Activated gamma-delta T cell treated with anti-CD3 and anti-CD28 coated beads, Interleukin-2, amount 50 U/mL, for 16 hours (primary cell): ENCODE results near the gene GAL3ST3.
"Not testable (repeated sequence)": the region's sequence is repeated elsewhere in the genome, so short reads cannot be mapped to it uniquely, and the experiment has no call there.

ENCODE experiments used
- DNase-seq: peaks from one replicate; pipeline ENCODE4 v3.0.0-alpha.2; 2020; ENCODE audit warnings: low read depth

GAL3ST3 gene

GRCh38 chr11:66044757-66045156, 4.2 kb downstream of the GAL3ST3 start:
- no peak for DNase-seq

GRCh38 chr11:66042996-66043906, 5.7 kb downstream of the GAL3ST3 start:
- DNase-seq = no peak

- DNase-seq = no peak
Measured at GRCh38 chr11:66042227-66042995, 6.5 kb downstream of the GAL3ST3 start.

- no peak for DNase-seq
Measured at GRCh38 chr11:66039765-66040164, 9.2 kb downstream of the GAL3ST3 start.

- no peak for DNase-seq
Measured at GRCh38 chr11:66037327-66037726, 11.6 kb downstream of the GAL3ST3 start.

- DNase-seq = no peak
Measured at GRCh38 chr11:66036334-66036710, 12.6 kb downstream of the GAL3ST3 start.

GRCh38 chr11:66035653-66036333, 13.2 kb downstream of the GAL3ST3 start:
- no peak for DNase-seq

GRCh38 chr11:66032957-66033735, 15.8 kb downstream of the GAL3ST3 start:
- no peak for DNase-seq

GRCh38 chr11:66026017-66026529, 22.9 kb downstream of the GAL3ST3 start, which contains the start of gene CATSPER1:
Gene CATSPER1, minus strand, starts transcription at chr11:66026479. Its CDS starts 100 bp downstream, at chr11:66026379.
- no peak for DNase-seq

- DNase-seq = not testable (repeated sequence)
Measured at GRCh38 chr11:66023186-66023440, 25.8 kb downstream of the GAL3ST3 start.

GRCh38 chr11:66022401-66023185, 26.4 kb downstream of the GAL3ST3 start:
- peak; percentile 70 for DNase-seq

GRCh38 chr11:66020618-66021357, 28.2 kb downstream of the GAL3ST3 start:
- DNase-seq = no peak

GRCh38 chr11:66020212-66020611, 28.7 kb downstream of the GAL3ST3 start:
- no peak for DNase-seq

GRCh38 chr11:66017321-66017720, 31.6 kb downstream of the GAL3ST3 start:
- no peak for DNase-seq

- no peak for DNase-seq
Measured at GRCh38 chr11:66016793-66017177, 32.2 kb downstream of the GAL3ST3 start.

GRCh38 chr11:66015936-66016792, 32.8 kb downstream of the GAL3ST3 start:
- DNase-seq = no peak

GRCh38 chr11:66015454-66015881, 33.5 kb downstream of the GAL3ST3 start:
- DNase-seq = no peak

- DNase-seq = no peak
Measured at GRCh38 chr11:66014804-66015453, 34.0 kb downstream of the GAL3ST3 start.

GRCh38 chr11:66013762-66014100, 35.2 kb downstream of the GAL3ST3 start:
- no peak for DNase-seq
